GM21515 (cell line): Measurements from ENCODE around the gene ADGRL3.
"Not testable (repeated sequence)": the region's sequence is repeated elsewhere in the genome, so short reads cannot be mapped to it uniquely, and the experiment has no call there.

Experiments
- ATAC-seq: cut with Tn5 transposase; IDR thresholded peaks from one replicate; pipeline ENCODE4 v1.9.1; 2021; ENCODE audit not compliant: unreplicated experiment

Gene ADGRL3

DNA sequence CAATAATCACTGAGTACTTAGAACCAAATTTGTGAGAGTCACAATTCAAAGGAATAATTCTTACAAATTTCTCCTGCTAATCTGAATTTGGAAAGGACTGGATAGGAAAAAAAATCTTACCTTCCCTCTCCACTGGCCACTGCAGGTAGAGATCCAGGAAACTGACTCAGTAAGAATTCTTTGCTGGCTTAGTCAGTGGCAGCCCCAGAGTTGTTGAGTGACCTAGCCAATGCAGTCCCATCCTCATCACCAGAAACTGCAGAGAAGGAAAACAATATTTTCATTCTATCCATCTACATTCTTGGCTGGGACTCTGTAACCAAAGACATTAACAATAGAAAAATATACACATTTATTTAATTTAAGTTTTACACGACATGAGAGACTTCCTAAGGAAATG lies 572.0 kb downstream of the ADGRL3 start:
- no peak for ATAC-seq

DNA sequence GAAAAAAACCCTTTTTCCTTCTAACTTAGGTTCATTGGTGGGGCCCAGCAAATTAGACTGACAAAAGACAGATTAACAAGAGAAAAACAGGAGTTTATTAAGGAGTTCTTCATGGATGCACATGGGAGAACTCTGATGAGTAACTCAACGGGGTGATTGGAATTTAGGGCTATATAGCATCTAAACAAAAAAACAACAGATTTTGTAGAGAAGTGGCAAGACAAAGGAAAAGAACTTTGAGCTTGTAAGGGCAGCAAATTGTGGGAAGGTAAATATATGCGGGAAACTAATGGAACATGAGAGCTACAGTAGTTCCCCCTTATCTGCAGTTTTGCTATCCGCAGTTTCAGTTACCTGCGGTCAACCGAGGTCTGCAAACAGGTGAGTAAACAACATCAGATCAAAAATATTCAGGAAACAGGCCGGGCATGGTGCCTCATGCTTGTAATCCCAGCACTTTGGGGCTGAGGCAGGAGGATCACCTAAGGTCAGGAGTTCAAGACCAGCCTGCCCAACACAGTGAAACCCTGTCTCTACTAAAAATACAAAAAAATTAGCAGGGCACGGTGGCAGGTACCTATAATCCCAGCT lies 573.6 kb downstream of the ADGRL3 start:
- ATAC-seq = no peak

DNA sequence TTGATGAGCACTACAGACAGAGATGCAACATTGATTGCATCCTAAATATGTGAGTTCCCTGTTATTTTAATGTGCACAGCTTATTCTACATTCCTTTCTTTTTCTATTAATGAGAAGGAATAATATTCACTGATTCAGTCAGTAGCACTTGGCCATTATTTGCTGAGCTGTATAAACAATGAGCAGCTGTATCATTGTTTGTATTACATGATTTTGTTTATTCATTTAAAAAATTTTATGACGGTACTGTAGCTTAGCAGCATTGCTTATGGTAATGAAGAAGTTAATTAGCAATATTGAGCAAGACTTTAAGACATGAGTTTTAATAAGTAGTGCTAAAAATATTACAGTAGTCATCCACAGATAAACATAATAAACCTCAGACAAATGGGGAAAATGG lies 582.0 kb downstream of the ADGRL3 start:
- ATAC-seq = no peak

DNA sequence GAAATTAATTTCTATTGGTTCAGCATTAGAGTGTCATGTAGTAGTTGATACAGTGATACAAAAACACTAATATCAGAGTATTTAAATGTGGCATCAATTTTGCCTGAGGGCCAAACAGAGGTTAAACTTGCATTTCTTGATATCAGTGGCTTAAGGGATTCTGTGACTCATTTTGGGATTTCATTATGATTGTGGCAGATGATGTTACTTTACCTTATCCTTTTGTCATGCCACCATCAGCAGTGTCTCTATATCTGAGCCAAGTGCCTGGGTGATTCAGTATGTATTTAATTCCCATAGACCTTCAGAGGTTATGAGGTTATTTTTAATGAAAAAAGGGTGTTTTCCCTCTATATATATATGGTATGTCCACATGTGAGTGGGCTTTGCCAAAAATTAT lies 582.9 kb downstream of the ADGRL3 start:
- no peak for ATAC-seq

DNA sequence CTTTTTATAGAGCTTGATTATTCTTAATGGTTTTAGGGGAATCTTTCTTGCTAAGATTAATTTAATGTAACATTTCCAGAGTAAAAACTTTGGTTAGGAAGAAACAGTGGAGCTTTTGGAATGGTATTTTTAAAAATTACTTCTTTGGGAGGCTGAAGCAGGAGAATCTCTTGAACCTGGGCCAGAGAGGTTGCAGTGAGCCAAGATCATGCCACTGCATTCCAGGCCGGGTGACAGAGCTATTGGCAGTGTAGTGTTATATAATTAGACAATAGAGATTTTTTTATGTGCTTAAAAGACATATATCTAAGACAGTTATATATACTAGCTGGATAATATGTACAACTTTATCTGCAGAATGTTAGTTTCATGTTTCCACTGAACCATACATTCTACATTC lies 585.6 kb downstream of the ADGRL3 start:
- ATAC-seq = no peak

DNA sequence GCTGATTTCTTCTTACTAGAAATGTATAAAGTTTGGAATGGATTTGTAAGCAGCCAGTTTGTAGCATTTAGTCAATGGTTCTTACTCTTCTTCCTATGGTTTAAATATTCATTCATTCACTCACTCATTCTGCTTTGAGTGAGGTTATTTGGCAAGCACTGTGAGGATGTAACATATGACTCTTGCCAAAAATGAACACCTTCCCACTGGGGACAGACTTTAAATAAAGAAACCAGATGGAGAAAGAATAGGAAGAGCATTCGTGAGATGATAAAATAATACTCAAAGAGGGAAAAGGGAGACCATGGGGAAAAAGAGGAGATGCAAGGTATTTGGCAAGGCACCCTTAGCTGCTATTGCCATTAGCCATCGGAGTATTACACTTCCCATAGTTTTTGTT lies 586.1 kb downstream of the ADGRL3 start:
- ATAC-seq = no peak

DNA sequence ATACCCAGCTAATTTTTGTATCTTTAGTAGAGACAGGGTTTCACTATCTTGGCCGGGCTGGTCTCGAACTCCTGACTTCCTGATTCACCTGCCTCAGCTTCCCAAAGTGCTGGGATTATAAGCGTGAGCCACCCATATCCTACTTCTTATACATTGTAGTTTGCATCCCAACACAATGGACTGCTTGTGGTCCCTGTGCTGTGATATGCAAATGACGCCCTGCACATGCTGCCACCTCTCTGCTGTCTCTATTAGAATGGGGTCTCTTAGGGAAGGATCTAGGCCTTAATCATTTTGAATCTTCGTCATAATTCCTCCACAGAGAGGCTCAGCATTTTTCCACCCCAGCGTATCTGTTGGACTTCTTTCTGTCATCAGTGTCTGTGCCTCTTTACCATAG lies 595.9 kb downstream of the ADGRL3 start:
- no peak for ATAC-seq

DNA sequence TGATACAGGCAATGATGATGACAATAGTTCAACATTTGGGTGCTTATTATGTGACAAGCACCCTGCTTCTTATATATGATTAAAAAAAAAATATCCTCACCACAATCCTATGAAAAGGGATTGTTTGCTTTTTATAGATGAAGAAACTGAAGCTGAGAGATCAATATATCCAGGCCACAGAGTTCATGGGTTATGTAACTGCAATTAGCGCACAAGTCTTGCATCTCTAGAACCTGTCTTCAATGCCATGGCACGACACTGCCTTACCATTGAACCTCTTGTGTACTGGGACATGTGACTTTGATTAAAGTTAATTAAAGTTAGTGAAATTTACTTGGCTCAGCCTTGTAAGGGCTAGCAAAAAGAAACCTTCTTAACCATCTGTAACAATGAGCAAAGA lies 599.7 kb downstream of the ADGRL3 start:
- ATAC-seq = no peak

DNA sequence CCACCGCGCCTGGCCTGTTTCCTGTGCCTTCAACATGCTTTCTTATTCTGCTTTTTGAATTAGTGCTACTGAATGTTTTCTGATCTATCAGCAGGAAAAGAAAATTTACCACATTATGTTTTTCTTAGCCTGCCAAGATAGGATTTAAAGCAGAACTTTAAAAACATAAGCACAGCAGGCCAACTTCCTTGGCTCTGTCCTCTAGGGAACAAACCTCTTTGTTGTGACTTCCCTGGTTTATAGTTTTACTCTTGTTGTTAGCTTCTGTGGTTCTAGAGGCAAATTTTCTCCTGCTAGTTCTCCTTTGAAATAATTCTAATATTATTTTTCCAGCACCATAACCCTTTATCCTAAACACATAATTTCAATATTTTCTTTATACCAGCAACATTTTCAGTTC lies 605.1 kb downstream of the ADGRL3 start:
- no peak for ATAC-seq

DNA sequence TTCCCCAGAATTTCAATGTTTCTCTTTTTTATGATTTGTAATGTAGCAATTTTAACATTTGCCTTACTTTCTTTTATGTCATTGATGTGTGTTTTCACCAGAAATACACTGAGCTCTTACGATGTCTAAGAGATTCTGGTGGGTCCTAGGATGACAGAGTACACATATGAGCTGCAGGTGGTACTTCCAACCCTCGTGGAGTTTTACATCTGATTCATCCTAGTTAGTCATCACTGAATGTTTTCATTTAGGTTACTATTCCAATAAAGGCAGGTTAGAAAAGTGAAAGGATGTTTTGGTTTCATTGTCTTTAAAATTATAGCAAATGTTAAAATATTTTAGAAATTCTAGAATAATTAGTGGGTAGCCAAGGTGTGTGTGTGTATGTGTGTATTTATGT lies 605.9 kb downstream of the ADGRL3 start:
- no peak for ATAC-seq

DNA sequence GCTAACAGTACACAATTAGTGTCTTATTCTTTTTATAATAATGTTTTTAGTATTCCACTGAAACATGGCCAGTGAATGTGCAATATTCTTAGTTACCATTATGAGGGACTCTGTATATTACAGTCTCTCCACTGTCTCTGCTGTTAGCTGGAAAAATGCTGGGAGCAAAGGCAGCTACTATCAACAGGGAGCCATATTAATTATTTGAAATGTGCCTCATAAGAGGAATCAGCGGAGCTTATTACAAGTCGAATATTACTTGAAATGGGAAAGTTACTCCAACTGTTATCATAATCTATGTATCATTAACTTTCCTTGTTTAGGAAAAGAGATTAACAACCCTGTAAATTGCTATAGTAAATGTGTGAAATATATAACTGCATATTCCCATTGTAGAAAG lies 612.0 kb downstream of the ADGRL3 start:
- no peak for ATAC-seq

DNA sequence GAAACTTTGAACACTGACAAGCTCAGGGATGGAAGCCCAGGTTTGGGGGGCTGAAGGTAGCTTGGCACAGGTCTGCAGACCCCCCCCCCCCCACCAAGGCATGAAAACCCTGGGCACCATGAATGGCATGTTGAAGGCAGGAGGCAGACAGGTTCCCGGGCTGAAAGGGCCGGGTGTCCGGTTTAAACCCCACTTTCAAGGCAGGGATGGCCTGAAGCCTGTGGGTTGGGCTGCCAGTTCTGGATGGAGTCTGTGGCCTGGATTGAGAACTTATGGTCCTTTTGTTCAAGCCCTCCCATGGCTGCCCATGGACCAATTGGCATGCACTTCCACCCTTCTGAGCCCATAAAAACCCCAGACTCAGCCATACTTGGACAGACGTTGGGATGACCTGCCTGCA lies 616.9 kb downstream of the ADGRL3 start:
- no peak for ATAC-seq

DNA sequence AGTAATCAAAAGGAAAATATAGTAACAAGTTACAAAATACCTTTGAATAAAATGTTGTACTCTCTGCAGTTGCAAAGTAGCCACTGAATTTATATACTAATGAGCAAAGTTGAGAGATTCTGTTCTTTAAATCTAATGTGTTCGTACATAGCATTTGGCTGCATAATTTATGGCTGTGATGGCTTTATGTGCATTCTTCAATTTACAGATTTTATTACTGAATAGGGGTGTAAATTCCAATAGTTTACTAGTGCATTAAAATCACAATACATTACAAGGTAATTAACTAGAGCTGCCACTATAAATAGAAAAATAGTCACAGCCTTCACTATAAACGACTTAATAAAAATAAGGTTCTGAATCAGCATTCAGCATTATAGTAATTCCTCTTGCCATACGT lies 620.0 kb downstream of the ADGRL3 start:
- ATAC-seq = no peak

DNA sequence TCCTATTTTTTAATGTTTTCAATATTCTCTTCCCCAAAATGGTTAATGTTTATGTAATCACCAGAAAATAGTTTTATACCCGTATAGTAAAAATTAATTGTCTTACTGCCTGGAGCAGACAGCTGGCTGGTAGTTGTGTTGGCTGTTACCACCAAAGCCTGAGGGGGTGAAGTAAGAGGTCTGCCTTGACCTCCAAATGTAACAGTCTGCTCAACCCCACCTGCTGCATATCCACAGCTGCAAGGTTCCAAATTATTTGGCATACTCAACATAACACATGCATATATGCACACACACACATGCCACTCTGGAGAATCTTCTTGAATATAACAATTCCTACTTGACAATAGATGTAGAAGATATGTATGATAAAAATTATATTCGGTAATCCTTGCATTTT lies 624.3 kb downstream of the ADGRL3 start:
- no peak for ATAC-seq

DNA sequence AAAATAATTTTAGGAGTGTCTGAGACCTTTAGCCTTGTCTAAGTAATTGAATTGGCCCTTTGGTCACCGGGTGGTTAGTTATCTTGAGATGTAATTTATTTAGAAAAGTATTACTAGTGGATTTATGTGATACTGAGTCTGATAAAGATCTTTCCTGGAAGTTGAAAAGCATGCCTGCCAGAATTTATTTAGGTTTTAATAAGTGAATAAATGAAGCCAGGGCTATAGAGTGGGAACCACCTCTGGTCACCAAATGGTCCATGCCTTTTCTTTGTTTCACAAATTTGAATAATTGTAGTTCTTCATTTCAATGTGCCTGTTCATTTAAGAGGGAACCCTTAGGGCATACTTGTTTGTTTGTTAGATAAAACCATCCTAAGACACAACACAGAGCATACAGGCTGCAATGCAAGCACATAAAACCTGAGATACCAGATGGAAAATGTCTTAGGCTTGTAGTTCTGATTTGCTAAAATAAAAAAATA lies 627.8 kb downstream of the ADGRL3 start:
- ATAC-seq = no peak

DNA sequence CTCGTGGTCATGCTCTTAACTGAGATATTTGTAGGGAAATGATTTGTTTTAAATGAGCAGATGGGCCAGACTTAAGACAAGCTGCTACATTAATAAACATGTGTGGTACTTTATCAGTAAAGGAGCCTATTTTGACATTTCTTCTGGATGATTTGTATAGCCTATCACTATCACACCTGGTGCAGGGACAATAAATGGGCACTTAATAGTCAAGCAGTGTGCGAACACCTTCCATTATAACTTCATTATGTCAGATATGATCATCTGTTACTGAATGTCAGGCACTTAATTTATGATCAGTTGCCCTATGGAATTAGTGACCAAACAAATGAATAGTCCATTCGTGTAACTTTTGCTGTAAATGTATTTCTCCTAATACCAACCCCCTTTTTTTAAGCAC lies 628.8 kb downstream of the ADGRL3 start:
- no peak for ATAC-seq

DNA sequence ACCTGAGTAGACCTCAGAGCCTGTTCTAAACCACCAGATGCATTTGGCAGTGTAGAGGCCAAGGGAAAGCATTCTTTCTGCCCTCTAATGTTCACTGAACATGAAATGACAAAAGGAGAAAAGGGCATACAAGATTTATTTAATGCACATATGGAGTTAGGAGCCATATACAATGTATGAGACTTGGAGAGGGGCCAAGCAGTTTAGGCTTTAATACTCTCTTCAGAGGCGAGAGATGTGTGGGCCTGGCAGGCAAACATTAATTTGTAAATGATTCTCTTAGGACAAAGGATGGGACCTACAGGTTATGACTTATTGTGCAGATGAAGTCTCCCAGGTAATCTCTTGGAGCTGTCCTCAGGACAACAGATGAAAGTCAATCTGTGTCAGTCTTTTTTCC lies 631.9 kb downstream of the ADGRL3 start:
- ATAC-seq = no peak

DNA sequence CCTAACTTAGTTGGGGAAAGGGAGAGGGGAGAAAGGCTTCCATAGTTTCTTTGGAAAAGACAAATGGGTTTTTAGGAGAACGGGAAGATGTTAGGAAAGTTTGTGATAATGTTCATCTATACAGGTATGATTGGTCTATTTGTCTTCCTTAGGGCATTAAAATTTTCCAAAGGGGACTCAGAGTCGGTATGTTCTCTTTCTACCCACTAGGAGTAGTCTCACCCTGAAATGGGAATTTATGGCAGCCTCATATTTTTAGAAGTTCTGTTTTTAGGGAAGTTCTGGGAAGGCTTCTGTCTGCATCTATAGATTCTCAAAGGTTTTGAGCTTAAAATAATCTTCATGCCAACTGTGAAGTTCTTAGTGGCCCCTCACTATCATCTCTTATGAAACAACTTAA lies 637.3 kb downstream of the ADGRL3 start:
- ATAC-seq = no peak

DNA sequence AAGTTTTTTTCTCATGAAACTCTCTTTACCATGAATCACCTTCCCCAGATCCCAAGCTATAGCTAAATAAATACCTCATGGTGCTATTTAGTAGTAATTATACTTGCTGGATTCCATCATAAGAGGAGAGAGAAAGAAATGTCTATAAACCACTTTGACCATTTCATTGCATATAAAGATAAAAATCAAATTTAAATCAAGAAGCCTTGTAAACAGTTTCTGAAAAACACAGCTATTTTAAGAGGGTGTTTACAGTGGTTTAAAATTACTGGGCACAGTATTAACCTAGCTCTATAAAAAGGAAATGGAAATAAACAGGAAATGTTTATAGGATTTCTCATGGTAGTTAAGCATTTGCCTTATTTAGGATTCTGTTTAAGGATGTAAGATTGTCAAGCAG lies 637.9 kb downstream of the ADGRL3 start:
- no peak for ATAC-seq

DNA sequence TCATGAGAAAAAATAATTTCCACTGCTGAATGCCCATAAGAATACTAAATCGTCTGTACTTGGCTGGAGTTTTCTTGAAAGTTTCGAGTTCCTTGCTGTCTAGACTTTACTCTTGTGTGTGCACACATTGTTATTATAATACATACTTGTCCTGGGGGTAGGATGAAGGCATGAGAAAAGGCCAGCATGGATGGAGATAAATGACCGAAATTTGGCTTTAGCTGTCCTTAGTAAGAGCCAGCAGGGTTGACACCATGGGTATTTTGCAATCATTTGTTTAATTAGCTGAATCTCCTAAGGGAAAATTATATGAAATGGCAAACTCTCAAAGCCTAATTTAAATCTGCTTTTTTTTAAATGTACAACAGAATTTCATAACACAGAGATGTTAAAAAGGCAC lies 641.6 kb downstream of the ADGRL3 start:
- no peak for ATAC-seq

DNA sequence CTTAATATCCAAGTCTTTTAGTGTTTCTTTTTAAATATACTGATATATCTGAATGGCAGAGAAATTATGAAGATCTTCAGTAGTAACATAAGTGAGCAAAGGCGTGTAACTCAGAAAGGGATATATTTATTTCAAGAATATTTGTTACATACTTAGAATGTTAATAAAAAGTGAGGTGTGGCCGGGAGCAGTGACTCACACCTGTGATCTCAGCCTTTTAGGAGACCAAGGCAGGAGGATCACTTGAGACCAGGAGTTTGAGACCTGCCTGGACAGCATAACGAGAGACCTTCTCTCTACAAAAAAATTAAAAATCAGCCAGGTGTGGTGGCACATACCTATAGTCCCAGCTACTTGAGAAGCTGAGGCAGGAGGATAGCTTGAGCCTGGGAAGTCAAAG lies 651.0 kb downstream of the ADGRL3 start:
- no peak for ATAC-seq

DNA sequence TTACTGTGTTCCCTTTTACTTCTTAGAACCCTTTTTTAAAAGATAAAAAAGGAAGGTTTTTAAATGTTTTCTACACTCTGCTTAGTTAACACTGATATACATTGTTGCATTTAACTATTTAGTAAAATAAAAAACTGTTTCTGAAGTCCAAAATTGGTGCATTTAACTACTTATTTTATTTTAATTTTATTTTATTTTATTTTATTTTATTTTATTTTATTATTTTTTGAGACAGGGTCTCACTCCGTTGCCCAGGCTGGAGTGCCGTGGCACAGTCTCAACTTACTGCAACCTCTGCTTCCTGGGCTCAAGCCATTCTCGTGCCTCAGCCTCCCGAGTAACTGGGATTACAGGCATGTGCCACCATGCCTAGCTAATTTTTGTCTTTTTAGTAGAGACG lies 652.0 kb downstream of the ADGRL3 start:
- not testable (repeated sequence) for ATAC-seq

DNA sequence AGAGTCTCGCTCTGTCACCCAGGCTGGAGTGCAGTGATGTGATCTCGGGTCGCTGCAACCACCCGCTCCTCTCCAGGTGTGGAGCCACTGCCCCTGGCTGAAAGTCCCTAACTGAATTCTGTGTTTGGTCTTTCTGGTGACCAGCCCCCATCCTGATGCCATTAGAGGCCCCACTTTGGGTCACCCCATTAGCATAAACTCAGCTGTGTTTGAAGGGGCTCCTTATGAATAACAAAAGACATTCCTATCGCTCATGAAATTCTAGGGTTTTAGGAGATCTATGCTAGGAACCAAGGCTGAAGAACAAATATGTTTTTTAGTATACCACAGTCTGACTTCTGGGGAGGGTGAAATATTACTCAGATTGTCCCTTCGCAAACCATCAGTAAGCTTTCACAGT lies 652.9 kb downstream of the ADGRL3 start:
- no peak for ATAC-seq

DNA sequence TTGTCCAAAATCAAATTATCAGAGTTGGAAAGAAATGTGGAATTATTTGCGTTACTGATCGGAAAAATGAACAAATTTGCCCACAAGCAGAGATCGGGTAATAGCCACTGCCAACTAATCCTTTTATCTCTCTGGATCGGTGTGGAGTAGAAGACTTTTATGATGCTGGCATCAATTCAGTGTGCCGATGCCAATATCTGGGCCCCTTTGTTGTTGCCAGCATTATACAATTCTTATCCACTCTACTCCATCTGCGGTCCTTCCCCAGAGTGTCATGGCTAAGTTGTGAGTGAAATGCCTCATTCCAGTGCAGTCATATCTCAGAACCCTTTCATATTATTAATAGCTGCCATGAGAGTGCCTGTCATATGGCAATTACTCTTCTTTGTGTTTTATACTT lies 660.2 kb downstream of the ADGRL3 start:
- ATAC-seq = no peak
